Psoas muscle (tissue), 8 donors: ENCODE measurements around the gene UBE2C. TPM values are rescaled to one million over a fixed set of nuclear protein-coding genes. Genes with fewer than 3 reads are reported as not detected.
"Not testable (repeated sequence)": the region's sequence is repeated elsewhere in the genome, so short reads cannot be mapped to it uniquely, and the experiment has no call there.

Source experiments
- ATAC-seq, 4 donors: fragments of 200-7000 bp; cut with Tn5 transposase; one replicate each; pipeline ENCODE4 v1.9.1; 2020; ENCODE audit warnings: moderate library complexity in 3 of 4, mild to moderate bottlenecking in 2 of 4
- DNase-seq, 2 donors: peaks; one replicate each; pipeline ENCODE4 v3.0.0-alpha.2; 2020
- H3K27ac ChIP-seq: fragments of 200-600 bp; one replicate; pipeline ENCODE4 v1.8.0; 2022
- H3K27me3 ChIP-seq, 3 donors: fragments of 200-600 bp in 1 of 3; one replicate each; pipeline versions ENCODE4 v1.6.1 to v1.8.0; 2013 to 2022; ENCODE audit warnings: low read length in 2 of 3, mild to moderate bottlenecking in 2 of 3, moderate library complexity in 1 of 3; ENCODE audit not compliant: insufficient read depth in 3 of 3
- H3K36me3 ChIP-seq, 2 donors: fragments of 200-600 bp in 1 of 2; one replicate each; pipeline versions ENCODE4 v1.6.1 to v1.8.0; 2013 to 2022; ENCODE audit warnings: low read depth in 1 of 2, mild to moderate bottlenecking in 1 of 2, moderate library complexity in 1 of 2; ENCODE audit not compliant: insufficient read depth in 1 of 2
- H3K4me1 ChIP-seq: fragments of 200-600 bp; one replicate; pipeline ENCODE4 v1.8.0; 2022
- H3K4me3 ChIP-seq: fragments of 200-600 bp; one replicate; pipeline ENCODE4 v1.8.0; 2022; ENCODE audit warnings: mild to moderate bottlenecking
- H3K9me3 ChIP-seq: fragments of 200-600 bp; one replicate; pipeline ENCODE4 v1.8.0; 2022
- CTCF ChIP-seq: fragments of 200-600 bp; IDR thresholded peaks from one replicate; pipeline ENCODE4 v1.8.0; 2022; ENCODE audit warnings: antibody characterized with exemption
- WGBS, 3 donors: extraction: QIAGEN DNeasy Blood & Tissue Kit; methylation state at CpG; one replicate each; pipeline versions ENCODE4 v1.1.6 to v1.1.7; 2013; 5-methylcytosine and 5-hydroxymethylcytosine counted together
- intact Hi-C, 2 donors: fragments of 100-400 bp; cut with DNase I; formaldehyde crosslinking; loops; one replicate each; pipeline versions ENCODE4 v1.11.0 to v1.14.2; 2022
- polyA plus RNA-seq, 3 donors: library from polyadenylated mRNA; stranded (reverse); fragments of 200-250 nt; gene quantifications; one replicate each; pipeline ENCODE4 v1.2.3, GENCODE V29; 2013
- total RNA-seq, 4 donors: library from RNA; stranded (reverse); fragmentation: NEBNext Ultra II Directional in 2 of 4; extraction: Animal tissue kit (Norgen Biotek cat#: 25700) in 2 of 4; gene quantifications; one replicate each; pipeline versions ENCODE4 v1.2.1 to v1.2.4, GENCODE V29; 2021 to 2023
- donor health status: healthy with polysubstance abuse.
- donor health status: DM: no; HTN: no; CAD: no; lungs with moderate emphysema.
- donor health status: Bipolar disorder and iron deficiency.
- donor health status: healthy.
- donor health status: DM: yes; HTN: yes; CAD: no.
- donor health status: DM: no; HTN: no; CAD: no.
- donor health status: DM: no; HTN: no; CAD: no.
- donor health status: DM: yes; HTN: yes; CAD: no.

The UBE2C gene
- total and polyA plus RNA-seq, 7 donors, result 0.32 to 0.42 (median 0.38) TPM; not detected in 1

- no peaks in the 10 kb centered on the region for H3K27me3 ChIP-seq
- no peak for TF ChIP-seq CTCF
- DNase-seq (no peak), ATAC-seq (peak in 1 of 4 donors; percentile 3)
- H3K4me3 ChIP-seq, result peak overlapping the region; percentile 81
- peaks cover 0 to 35% of the 10 kb centered on the region in 2 donors for H3K36me3 ChIP-seq
- WGBS, 3 donors, result 43 to 65% (median 49%) methylated on average over 6 of the region's 6 CpGs
- H3K9me3 ChIP-seq, result no peaks in the 10 kb centered on the region
- H3K4me1 ChIP-seq, result peaks cover 51% of the 10 kb centered on the region
- H3K27ac ChIP-seq, result peak overlapping the region; percentile 98
- intact Hi-C loops, result no loop called here
These were observed 15.3 kb downstream of the UBE2C start for GRCh38 chr20:45827712-45828111.

GRCh38 chr20:45828589-45828988 lies 16.1 kb downstream of the UBE2C start:
- 11 to 20% (median 14%) methylated on average over 2 of the region's 2 CpGs for WGBS, 3 donors
- no peak for TF ChIP-seq CTCF
- intact Hi-C loops, result no loop called here
- no peaks in the 10 kb centered on the region for H3K27me3 ChIP-seq
- ATAC-seq (peak; percentile 64 to 74 (median 67)), DNase-seq (peak; percentile 72 to 89)
- peak overlapping the region; percentile 98 for H3K27ac ChIP-seq
- H3K4me3 ChIP-seq, result peak overlapping the region; percentile 81
- peaks cover 0 to 26% of the 10 kb centered on the region in 2 donors for H3K36me3 ChIP-seq
- H3K4me1 ChIP-seq, result peaks cover 49% of the 10 kb centered on the region
- no peaks in the 10 kb centered on the region for H3K9me3 ChIP-seq

GRCh38 chr20:45829673-45830106 lies 17.2 kb downstream of the UBE2C start:
- H3K27ac ChIP-seq, result peak overlapping the region; percentile 98
- H3K36me3 ChIP-seq, result peaks cover 0 to 15% of the 10 kb centered on the region in 2 donors
- 62 to 80% (median 70%) methylated on average over 3 to 4 of the region's 4 CpGs for WGBS, 3 donors
- H3K27me3 ChIP-seq, H3K4me3 ChIP-seq, intact Hi-C loops, ATAC-seq, DNase-seq, H3K9me3 ChIP-seq: not testable (repeated sequence)
- peaks cover 49% of the 10 kb centered on the region for H3K4me1 ChIP-seq

DNA sequence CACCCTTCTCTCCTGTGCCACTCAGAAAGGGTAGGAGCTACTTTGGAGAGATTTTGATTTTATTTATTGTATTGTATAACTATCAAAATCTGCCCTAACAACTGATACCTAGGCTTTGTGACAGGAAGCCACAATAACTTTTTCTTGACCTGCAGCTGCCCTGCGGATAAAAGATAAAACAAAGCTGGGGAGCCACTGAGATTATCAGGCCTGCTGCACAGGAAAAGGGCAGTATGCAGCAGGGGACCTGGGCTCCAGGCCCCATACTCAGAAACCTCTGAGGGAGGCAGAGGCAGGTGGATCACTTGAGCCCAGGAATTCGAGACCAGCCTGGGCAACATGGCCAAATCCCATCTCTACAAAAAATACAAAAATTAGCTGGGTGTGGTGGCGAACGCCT lies 20.2 kb downstream of the UBE2C start:
- peak in 1 of 2 donors; percentile 34 for DNase-seq
- no peaks in the 10 kb centered on the region for H3K27me3 ChIP-seq
- H3K9me3 ChIP-seq, result no peaks in the 10 kb centered on the region
- ATAC-seq, result no peak
- 80 to 84% (median 80%) methylated on average over 4 of the region's 4 CpGs for WGBS, 3 donors
- H3K36me3 ChIP-seq, result peaks cover 0 to 8% of the 10 kb centered on the region in 2 donors
- H3K27ac ChIP-seq, result peak overlapping the region; percentile 98
- H3K4me1 ChIP-seq, result peaks cover 63% of the 10 kb centered on the region
- no peak for TF ChIP-seq CTCF
- intact Hi-C loops, result no loop called here
- peak overlapping the region; percentile 68 for H3K4me3 ChIP-seq

DNA sequence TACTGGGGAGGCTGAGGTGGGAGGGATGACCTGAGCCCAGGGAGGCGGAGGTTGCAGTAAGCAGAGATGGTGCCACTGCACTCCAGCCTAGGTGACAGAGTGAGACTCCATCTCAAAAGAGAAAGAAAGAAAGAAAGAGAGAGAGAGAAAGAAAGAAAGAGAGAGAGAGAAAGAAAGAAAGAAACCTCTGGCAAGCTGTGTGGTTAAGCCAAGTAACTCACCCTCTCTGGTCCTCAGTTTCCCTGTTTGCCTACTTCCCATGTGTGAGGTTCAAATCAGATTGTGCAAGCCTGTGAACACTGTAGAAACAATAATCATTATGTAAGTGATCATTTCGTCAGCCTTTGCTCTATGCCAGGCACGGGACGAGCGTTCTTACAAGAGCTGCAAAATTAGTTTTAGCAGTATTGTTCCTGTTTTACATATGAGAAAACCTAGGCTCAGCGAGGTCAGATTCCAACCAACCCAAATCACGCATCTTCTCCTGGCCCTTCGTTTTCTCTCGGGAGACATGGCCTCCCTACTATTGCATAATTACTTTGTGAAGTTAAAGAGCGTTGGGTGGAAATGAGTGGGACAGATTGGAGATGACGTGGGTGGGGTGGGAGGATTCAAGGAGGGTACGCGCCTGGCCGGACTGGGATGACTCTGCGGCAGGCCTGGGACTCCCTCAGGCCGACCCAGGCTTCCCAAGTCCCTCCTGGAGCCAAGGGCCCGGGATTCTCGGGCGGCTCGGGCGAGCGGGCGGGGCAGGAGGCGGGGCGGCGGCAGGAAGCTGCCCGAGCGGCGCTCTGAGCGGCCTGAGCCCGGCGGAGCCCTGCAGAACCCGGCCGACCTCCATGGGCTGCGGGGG lies 20.8 kb downstream of the UBE2C start, which contains the start of gene SNX21:
Gene SNX21, plus strand, starts transcription at position 770 of the 853 bp plus-strand sequence. CDS start 121 bp downstream, outside the sequence.
- ATAC-seq (peak; percentile 67 to 75 (median 71)), DNase-seq (peak; percentile 90 to 94)
- Histone ChIP-seq H3K36me3 (peaks cover 0 to 14% of the 10 kb centered on the region in 2 donors), H3K9me3 (no peaks in the 10 kb centered on the region), H3K4me3 (peak within 1 kb of the TSS; percentile 68), H3K27me3 (no peaks in the 10 kb centered on the region), H3K27ac (peak within 1 kb of the TSS; percentile 98), H3K4me1 (peaks cover 57% of the 10 kb centered on the region)
- WGBS, 3 donors, result 3 to 5% (median 3%) methylated on average over 26 to 35 of the region's 35 CpGs
- TF ChIP-seq CTCF, result no peak
- intact Hi-C loops, result no loop called here
